HG03045 (cell line): Measurements from ENCODE around the gene OSTF1.

Experiments used
- ATAC-seq: cut with Tn5 transposase; IDR thresholded peaks from one replicate; pipeline ENCODE4 v1.9.1; 2021; ENCODE audit warnings: mild to moderate bottlenecking, moderate library complexity; ENCODE audit not compliant: unreplicated experiment

OSTF1 gene

GRCh38 chr9:75117564-75117963, 29.2 kb downstream of the OSTF1 start:
- ATAC-seq: no peak

- no peak for ATAC-seq
Observed at GRCh38 chr9:75120686-75121085, 32.4 kb downstream of the OSTF1 start.

- ATAC-seq: no peak
Observed at GRCh38 chr9:75121914-75122558, 33.7 kb downstream of the OSTF1 start.

- ATAC-seq: no peak
Observed at GRCh38 chr9:75123696-75124095, 35.4 kb downstream of the OSTF1 start.

- no peak for ATAC-seq
Observed at GRCh38 chr9:75128535-75128934, 40.2 kb downstream of the OSTF1 start.

GRCh38 chr9:75130172-75130571, 41.9 kb downstream of the OSTF1 start:
- ATAC-seq: no peak

- ATAC-seq: no peak
Observed at GRCh38 chr9:75130621-75131230, 42.4 kb downstream of the OSTF1 start.

- ATAC-seq: no peak
Observed at GRCh38 chr9:75131700-75132099, 43.4 kb downstream of the OSTF1 start.

- ATAC-seq: no peak
Observed at GRCh38 chr9:75132244-75132643, 43.9 kb downstream of the OSTF1 start.

GRCh38 chr9:75133396-75133795, 45.1 kb downstream of the OSTF1 start:
- ATAC-seq: no peak

- no peak for ATAC-seq
Observed at GRCh38 chr9:75134495-75134894, 46.2 kb downstream of the OSTF1 start.

GRCh38 chr9:75138260-75139040, 50.1 kb downstream of the OSTF1 start:
- ATAC-seq: no peak

GRCh38 chr9:75139201-75139600, 50.9 kb downstream of the OSTF1 start:
- no peak for ATAC-seq

- no peak for ATAC-seq
Observed at GRCh38 chr9:75140261-75140660, 51.9 kb downstream of the OSTF1 start.

- ATAC-seq: no peak
Observed at GRCh38 chr9:75142202-75142601, 53.9 kb downstream of the OSTF1 start.

GRCh38 chr9:75146229-75146628, 57.9 kb downstream of the OSTF1 start:
- no peak for ATAC-seq

- no peak for ATAC-seq
Observed at GRCh38 chr9:75147638-75148037, 59.3 kb downstream of the OSTF1 start.

GRCh38 chr9:75148561-75148960, 60.2 kb downstream of the OSTF1 start:
- ATAC-seq: no peak

GRCh38 chr9:75149841-75150241, 61.5 kb downstream of the OSTF1 start:
- ATAC-seq: no peak

- no peak for ATAC-seq
Observed at GRCh38 chr9:75150512-75150911, 62.2 kb downstream of the OSTF1 start.

GRCh38 chr9:75152416-75152815, 64.1 kb downstream of the OSTF1 start:
- ATAC-seq: no peak

GRCh38 chr9:75156858-75157257, 68.5 kb downstream of the OSTF1 start:
- ATAC-seq: no peak
